ENCODE results near the gene CCDC57.

The CCDC57 gene

DNA sequence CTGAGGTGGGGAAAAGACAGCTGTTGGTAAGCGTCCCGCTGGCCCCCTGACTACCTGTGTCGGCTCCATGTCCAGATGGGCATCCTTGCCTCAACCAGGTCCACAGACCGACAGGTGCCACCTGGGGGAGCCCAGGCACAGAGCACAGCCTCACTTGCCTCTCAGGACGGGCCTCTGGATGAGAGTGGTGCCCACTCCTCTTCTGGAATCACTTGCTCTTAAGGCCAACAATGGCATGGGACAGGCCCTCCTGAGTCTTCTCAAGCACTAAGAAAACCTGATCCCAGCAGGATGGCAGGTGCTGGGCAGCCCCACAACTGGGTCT, 33.4 kb upstream of the CCDC57 start:
- no peak for TF ChIP-seq SIN3A (IDR thresholded peaks at IDR 0.05; ENCODE audit: borderline replicate concordance, insufficient read depth, low read length)
- no peak for TF ChIP-seq POLR2AphosphoS5 (IDR thresholded peaks at IDR 0.05; ENCODE audit: low read depth, low read length)
- TF ChIP-seq TAF1 (IDR thresholded peaks at IDR 0.05; ENCODE audit: borderline replicate concordance, insufficient read depth, low read length) = no peak
- TF ChIP-seq, protein P1, sequence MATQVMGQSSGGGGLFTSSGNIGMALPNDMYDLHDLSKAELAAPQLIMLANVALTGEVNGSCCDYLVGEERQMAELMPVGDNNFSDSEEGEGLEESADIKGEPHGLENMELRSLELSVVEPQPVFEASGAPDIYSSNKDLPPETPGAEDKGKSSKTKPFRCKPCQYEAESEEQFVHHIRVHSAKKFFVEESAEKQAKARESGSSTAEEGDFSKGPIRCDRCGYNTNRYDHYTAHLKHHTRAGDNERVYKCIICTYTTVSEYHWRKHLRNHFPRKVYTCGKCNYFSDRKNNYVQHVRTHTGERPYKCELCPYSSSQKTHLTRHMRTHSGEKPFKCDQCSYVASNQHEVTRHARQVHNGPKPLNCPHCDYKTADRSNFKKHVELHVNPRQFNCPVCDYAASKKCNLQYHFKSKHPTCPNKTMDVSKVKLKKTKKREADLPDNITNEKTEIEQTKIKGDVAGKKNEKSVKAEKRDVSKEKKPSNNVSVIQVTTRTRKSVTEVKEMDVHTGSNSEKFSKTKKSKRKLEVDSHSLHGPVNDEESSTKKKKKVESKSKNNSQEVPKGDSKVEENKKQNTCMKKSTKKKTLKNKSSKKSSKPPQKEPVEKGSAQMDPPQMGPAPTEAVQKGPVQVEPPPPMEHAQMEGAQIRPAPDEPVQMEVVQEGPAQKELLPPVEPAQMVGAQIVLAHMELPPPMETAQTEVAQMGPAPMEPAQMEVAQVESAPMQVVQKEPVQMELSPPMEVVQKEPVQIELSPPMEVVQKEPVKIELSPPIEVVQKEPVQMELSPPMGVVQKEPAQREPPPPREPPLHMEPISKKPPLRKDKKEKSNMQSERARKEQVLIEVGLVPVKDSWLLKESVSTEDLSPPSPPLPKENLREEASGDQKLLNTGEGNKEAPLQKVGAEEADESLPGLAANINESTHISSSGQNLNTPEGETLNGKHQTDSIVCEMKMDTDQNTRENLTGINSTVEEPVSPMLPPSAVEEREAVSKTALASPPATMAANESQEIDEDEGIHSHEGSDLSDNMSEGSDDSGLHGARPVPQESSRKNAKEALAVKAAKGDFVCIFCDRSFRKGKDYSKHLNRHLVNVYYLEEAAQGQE (IDR thresholded peaks at IDR 0.05; ENCODE audit: insufficient read depth in 1 of 2, low read depth in 2 of 2, low read length in 2 of 2) = no peak
- TF ChIP-seq FOXP2 (optimal IDR thresholded peaks at IDR 0.05; ENCODE audit: borderline replicate concordance, extremely low read depth, extremely low read length, insufficient read depth) = no peak

DNA sequence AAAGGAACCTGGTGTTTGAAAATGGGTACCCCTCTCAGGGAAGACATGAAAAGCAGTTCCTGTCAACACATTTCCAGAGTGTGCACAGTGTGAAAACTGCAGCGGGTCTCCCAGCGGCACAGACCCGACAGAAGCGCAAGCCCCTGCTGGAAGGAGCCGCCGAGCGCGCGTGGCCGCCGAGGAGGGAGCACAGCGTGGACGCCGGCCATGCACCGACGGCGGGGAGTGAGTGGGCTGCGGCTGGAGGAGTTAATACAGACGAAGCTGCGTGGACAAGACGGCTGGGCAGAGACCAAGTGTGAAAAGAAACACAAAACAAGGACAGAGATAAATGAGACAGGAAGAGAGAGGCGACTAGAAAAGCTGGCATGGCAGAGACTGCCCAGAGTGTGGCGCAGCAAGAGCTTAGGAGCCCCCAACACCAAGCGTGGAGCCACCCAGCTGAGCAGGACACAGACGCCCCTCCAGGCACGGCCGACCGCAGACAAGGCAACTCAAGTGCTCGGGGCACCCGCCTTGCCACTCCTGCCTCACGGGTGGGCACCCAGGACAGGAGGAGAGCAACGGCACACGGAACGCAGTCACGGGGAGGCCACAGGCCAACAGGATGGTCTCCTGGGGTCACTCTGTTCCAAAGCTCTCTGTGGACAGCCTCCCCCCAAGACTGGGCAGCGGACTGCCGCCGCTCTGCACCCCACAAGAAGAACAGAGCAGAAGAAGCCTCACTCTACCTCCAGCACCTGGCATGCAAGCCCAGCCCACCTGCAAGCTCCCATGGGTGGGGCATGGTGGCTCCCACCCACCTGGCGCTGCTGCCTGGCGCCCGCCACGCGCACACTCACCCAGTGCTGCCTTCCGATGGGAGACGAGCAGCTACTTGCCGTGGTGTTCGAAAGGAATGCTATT, 32.7 kb upstream of the CCDC57 start:
- TF ChIP-seq POLR2AphosphoS5 (IDR thresholded peaks at IDR 0.05; ENCODE audit: low read depth, low read length) = no peak
- TF ChIP-seq, protein P1 (IDR thresholded peaks at IDR 0.05; ENCODE audit: insufficient read depth in 1 of 2, low read depth in 2 of 2, low read length in 2 of 2) = no peak
- no peak for TF ChIP-seq SIN3A (IDR thresholded peaks at IDR 0.05; ENCODE audit: borderline replicate concordance, insufficient read depth, low read length)
- TF ChIP-seq FOXP2 (optimal IDR thresholded peaks at IDR 0.05; ENCODE audit: borderline replicate concordance, extremely low read depth, extremely low read length, insufficient read depth) = no peak
- TF ChIP-seq TAF1 (IDR thresholded peaks at IDR 0.05; ENCODE audit: borderline replicate concordance, insufficient read depth, low read length) = no peak

DNA sequence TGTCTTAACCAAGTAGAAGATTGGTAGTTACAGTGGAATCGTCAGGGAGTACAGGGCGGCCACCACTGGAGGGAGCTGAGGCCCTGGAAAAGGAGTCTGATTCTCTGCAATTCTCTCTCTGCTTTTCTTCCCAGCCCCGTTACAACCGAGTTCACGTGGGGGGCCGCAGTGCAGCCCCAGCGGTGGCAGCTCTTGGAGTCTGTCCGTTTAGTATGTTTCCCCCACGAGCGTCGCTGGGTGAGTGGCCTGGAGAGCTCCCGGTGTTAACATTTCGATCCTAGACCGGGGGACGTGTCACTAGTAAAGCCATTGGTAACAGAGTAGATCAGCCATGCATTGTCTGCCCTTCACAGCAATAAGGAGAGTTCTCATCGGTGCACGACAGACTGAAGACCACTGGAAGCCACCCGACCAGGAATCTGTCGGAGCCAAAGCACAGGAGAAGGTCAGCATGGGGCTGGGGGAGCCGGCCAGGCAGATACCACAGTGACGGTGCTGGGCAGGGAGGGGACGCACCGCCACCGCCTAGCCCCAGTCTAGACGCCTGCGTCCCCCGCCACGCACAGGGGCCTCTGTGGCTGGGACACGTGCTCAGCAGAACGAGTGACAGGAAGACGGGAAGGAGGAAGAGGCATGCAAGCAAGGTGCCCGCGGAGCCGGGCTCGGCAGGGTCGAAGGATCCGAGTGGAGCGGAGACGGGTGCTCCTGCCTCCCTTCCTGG, 31.9 kb upstream of the CCDC57 start:
- TF ChIP-seq FOXP2 (optimal IDR thresholded peaks at IDR 0.05; ENCODE audit: borderline replicate concordance, extremely low read depth, extremely low read length, insufficient read depth) = no peak
- TF ChIP-seq POLR2AphosphoS5 (IDR thresholded peaks at IDR 0.05; ENCODE audit: low read depth, low read length) = no peak
- no peak for TF ChIP-seq SIN3A (IDR thresholded peaks at IDR 0.05; ENCODE audit: borderline replicate concordance, insufficient read depth, low read length)
- TF ChIP-seq TAF1 (IDR thresholded peaks at IDR 0.05; ENCODE audit: borderline replicate concordance, insufficient read depth, low read length) = no peak
- TF ChIP-seq, protein P1 (IDR thresholded peaks at IDR 0.05; ENCODE audit: insufficient read depth in 1 of 2, low read depth in 2 of 2, low read length in 2 of 2) = no peak

DNA sequence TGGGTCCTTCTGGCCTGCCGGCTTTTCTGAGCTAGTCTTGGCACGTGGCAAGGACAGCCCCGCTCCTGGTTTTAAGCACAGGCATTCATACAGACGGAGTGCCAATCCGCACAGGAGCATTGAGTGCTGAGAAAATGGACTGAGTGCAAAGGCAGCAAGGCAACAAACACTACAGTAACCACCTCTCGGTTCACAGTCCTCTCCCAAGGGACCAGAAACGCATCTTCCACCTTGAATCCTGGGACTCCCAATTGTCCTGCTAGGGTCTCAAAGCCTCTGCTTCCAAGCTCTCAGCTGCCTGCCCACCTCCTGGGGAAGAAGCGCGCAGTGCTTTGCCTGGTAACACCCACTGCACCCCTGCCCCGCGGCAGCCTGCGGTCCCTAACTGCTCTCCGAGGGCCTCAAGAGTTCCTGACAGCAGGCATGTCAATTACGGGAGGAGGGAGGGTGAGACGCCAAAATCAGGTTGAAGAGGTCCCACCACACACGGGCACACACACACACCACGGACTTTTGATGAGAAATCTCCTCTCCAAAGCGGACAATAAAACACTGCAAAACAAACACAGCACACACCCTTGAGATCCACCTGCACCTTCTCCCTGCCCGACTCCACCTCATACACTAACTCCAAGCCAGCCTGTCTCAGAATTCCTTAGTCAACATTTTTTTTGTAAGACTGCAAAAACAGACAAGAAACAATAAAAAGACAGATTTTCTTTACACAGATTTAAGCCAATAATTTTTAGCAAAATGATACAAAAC, 31.2 kb upstream of the CCDC57 start:
- TF ChIP-seq POLR2AphosphoS5 (IDR thresholded peaks at IDR 0.05; ENCODE audit: low read depth, low read length) = no peak; the same call in 1 of the 2 replicates
- TF ChIP-seq, protein P1 (IDR thresholded peaks at IDR 0.05; ENCODE audit: insufficient read depth in 1 of 2, low read depth in 2 of 2, low read length in 2 of 2) = no peak
- no peak for TF ChIP-seq TAF1 (IDR thresholded peaks at IDR 0.05; ENCODE audit: borderline replicate concordance, insufficient read depth, low read length)
- TF ChIP-seq SIN3A (IDR thresholded peaks at IDR 0.05; ENCODE audit: borderline replicate concordance, insufficient read depth, low read length) = no peak
- no peak for TF ChIP-seq FOXP2 (optimal IDR thresholded peaks at IDR 0.05; ENCODE audit: borderline replicate concordance, extremely low read depth, extremely low read length, insufficient read depth)

Measured in PFSK-1 (cell line).